Spinal cord (tissue), 10 donors: ENCODE results near the gene ATP1B1. TPM values are rescaled to one million over a fixed set of nuclear protein-coding genes. Genes with fewer than 3 reads are reported as not detected.
A peak's percentile ranks its signal among the peaks of the same experiment; 100 is the strongest.

Experiments
- DNase-seq, 6 donors: peaks; one replicate each; pipeline versions ENCODE4 v3.0.0 to v3.0.0-alpha.2; 2013 to 2015; ENCODE audit warnings: low spot score in 6 of 6, low read depth in 4 of 6
- H3K27ac ChIP-seq: one replicate; pipeline ENCODE4 v1.5.1; 2013; ENCODE audit warnings: low read depth, low read length, control low read depth
- H3K27me3 ChIP-seq: one replicate; pipeline ENCODE4 v1.6.1; 2013; ENCODE audit warnings: low read length; ENCODE audit not compliant: control insufficient read depth, insufficient read depth
- H3K36me3 ChIP-seq: one replicate; pipeline ENCODE4 v1.6.1; 2013; ENCODE audit warnings: low read length; ENCODE audit not compliant: control insufficient read depth, insufficient read depth
- H3K4me1 ChIP-seq: one replicate; pipeline ENCODE4 v1.6.1; 2013; ENCODE audit warnings: low read length; ENCODE audit not compliant: control insufficient read depth, insufficient read depth
- H3K4me3 ChIP-seq: one replicate; pipeline ENCODE4 v1.5.1; 2013; ENCODE audit warnings: low read depth, low read length, control low read depth
- H3K9me3 ChIP-seq: one replicate; pipeline ENCODE4 v1.6.1; 2013; ENCODE audit warnings: low read length; ENCODE audit not compliant: control insufficient read depth, insufficient read depth
- WGBS: methylation state at CpG from one replicate; pipeline ENCODE4 v1.1.5; 2013; ENCODE audit warnings: missing lambda C conversion rate; ENCODE audit not compliant: insufficient coverage; 5-methylcytosine and 5-hydroxymethylcytosine counted together
- polyA plus RNA-seq, 2 donors: library from polyadenylated mRNA; unstranded; fragments of 120-200 nt; gene quantifications; one replicate each; pipeline ENCODE4 v1.2.1, GENCODE V29; 2013; ENCODE audit not compliant: insufficient read length in 2 of 2
- total RNA-seq, 2 donors: library from RNA; depleted of rRNA in 1 of 2; stranded (reverse); fragments of 120-200 nt in 1 of 2; fragments of >200 nt in 1 of 2; gene quantifications; one replicate each; pipeline versions ENCODE4 v1.2.3 to v1.2.4, GENCODE V29; 2013 to 2014
- donor health status: healthy.

ATP1B1 gene
- total and polyA plus RNA-seq, 4 donors: 90.1 to 459 (median 390) TPM

- peaks cover 36% of the 10 kb centered on the region for H3K4me1 ChIP-seq
- peak overlapping the region; percentile 29 for H3K27ac ChIP-seq
- H3K9me3 ChIP-seq: no peaks in the 10 kb centered on the region
- WGBS: 63% methylated on average over 6 of the region's 6 CpGs
- no peaks in the 10 kb centered on the region for H3K27me3 ChIP-seq
- H3K4me3 ChIP-seq: peak overlapping the region; percentile 86
- no peak for DNase-seq
- no peaks in the 10 kb centered on the region for H3K36me3 ChIP-seq
Observed at GRCh38 chr1:169105087-169105433, 1.4 kb upstream of the ATP1B1 start.

- peak in 2 of 6 donors; percentile 22 to 78 for DNase-seq
- H3K27me3 ChIP-seq: no peaks in the 10 kb centered on the region
Observed at GRCh38 chr1:169105434-169106094, 926 bp upstream of the ATP1B1 start.

GRCh38 chr1:169106921-169107602 is 572 bp downstream of the ATP1B1 start:
- peaks cover 40% of the 10 kb centered on the region for H3K4me1 ChIP-seq
- no peaks in the 10 kb centered on the region for H3K27me3 ChIP-seq
- peaks cover 5% of the 10 kb centered on the region for H3K36me3 ChIP-seq
- no peaks in the 10 kb centered on the region for H3K9me3 ChIP-seq
- H3K4me3 ChIP-seq: peak overlapping the region; percentile 82
- WGBS: under 1% methylated on average over 34 of the region's 41 CpGs
- DNase-seq: peak in 3 of 6 donors; percentile 65 to 77 (median 74)
- H3K27ac ChIP-seq: peak overlapping the region; percentile 87

More at GRCh38 chr1:169105434-169106094, 926 bp upstream of the ATP1B1 start:
- no peaks in the 10 kb centered on the region for H3K36me3 ChIP-seq
- H3K27ac ChIP-seq: peak overlapping the region; percentile 29
- H3K4me1 ChIP-seq: peaks cover 32% of the 10 kb centered on the region
- peak overlapping the region; percentile 86 for H3K4me3 ChIP-seq
- WGBS: 2% methylated on average over 47 of the region's 47 CpGs
- H3K9me3 ChIP-seq: no peaks in the 10 kb centered on the region

- Histone ChIP-seq H3K27ac (peak overlapping the region; percentile 87), H3K36me3 (peaks cover 9% of the 10 kb centered on the region), H3K9me3 (no peaks in the 10 kb centered on the region), H3K4me3 (peak overlapping the region; percentile 82), H3K27me3 (no peaks in the 10 kb centered on the region), H3K4me1 (peaks cover 38% of the 10 kb centered on the region)
- peak in 3 of 6 donors; percentile 26 to 77 (median 55) for DNase-seq
- WGBS: 7% methylated on average over 3 of the region's 9 CpGs
Observed at GRCh38 chr1:169107603-169108208, 1.2 kb downstream of the ATP1B1 start.

- H3K9me3 ChIP-seq: no peaks in the 10 kb centered on the region
- H3K27me3 ChIP-seq: no peaks in the 10 kb centered on the region
- peak overlapping the region; percentile 82 for H3K4me3 ChIP-seq
- 30% methylated on average over 1 of the region's 2 CpGs for WGBS
- peaks cover 12% of the 10 kb centered on the region for H3K36me3 ChIP-seq
- peak overlapping the region; percentile 87 for H3K27ac ChIP-seq
- DNase-seq: peak in 2 of 6 donors; percentile 21 to 47
- H3K4me1 ChIP-seq: peaks cover 33% of the 10 kb centered on the region
Observed at GRCh38 chr1:169108223-169108622, 1.7 kb downstream of the ATP1B1 start.

- DNase-seq: peak in 2 of 6 donors; percentile 59 to 78
- Histone ChIP-seq H3K4me1 (peaks cover 29% of the 10 kb centered on the region), H3K4me3 (peak overlapping the region; percentile 82), H3K27me3 (no peaks in the 10 kb centered on the region), H3K9me3 (no peaks in the 10 kb centered on the region), H3K36me3 (peaks cover 19% of the 10 kb centered on the region), H3K27ac (peak overlapping the region; percentile 87)
- 53% methylated on average over 7 of the region's 10 CpGs for WGBS
Observed at GRCh38 chr1:169108863-169109560, 2.5 kb downstream of the ATP1B1 start.

GRCh38 chr1:169109561-169110134 is 3.2 kb downstream of the ATP1B1 start:
- peak overlapping the region; percentile 87 for H3K27ac ChIP-seq
- WGBS: 60% methylated on average over 1 of the region's 8 CpGs
- peak in 3 of 6 donors; percentile 46 to 92 (median 91) for DNase-seq
- H3K4me1 ChIP-seq: peaks cover 29% of the 10 kb centered on the region
- peak overlapping the region; percentile 82 for H3K4me3 ChIP-seq
- H3K9me3 ChIP-seq: no peaks in the 10 kb centered on the region
- H3K27me3 ChIP-seq: no peaks in the 10 kb centered on the region
- H3K36me3 ChIP-seq: peaks cover 22% of the 10 kb centered on the region

- no peaks in the 10 kb centered on the region for H3K9me3 ChIP-seq
- H3K4me3 ChIP-seq: peak overlapping the region; percentile 82
- WGBS: 26% methylated on average over 3 of the region's 3 CpGs
- peak in 3 of 6 donors; percentile 29 to 67 (median 56) for DNase-seq
- H3K4me1 ChIP-seq: peaks cover 24% of the 10 kb centered on the region
- H3K27me3 ChIP-seq: no peaks in the 10 kb centered on the region
- peaks cover 26% of the 10 kb centered on the region for H3K36me3 ChIP-seq
- peak overlapping the region; percentile 87 for H3K27ac ChIP-seq
Observed at GRCh38 chr1:169110236-169110635, 3.7 kb downstream of the ATP1B1 start.
